HL-60 (cell line): Measurements from ENCODE around the gene SYNPO2.

Experiments used
- DNase-seq, 2 experiments: peaks; one replicate each; pipeline ENCODE4 v3.0.0-alpha.2; 2010 to 2020; ENCODE audit warnings: low read depth in 1 of 2, low spot score in 1 of 2
- H3K27ac ChIP-seq: fragments of 250-450 bp; sonication (Bioruptor Pico); replicated peaks from 2 replicates; pipeline ENCODE4 v1.5.1; 2020; ENCODE audit warnings: mild to moderate bottlenecking, moderate library complexity
- H3K27me3 ChIP-seq: fragments of 250-450 bp; sonication (Bioruptor Pico); 2 replicates; pipeline ENCODE4 v1.5.1; 2021; ENCODE audit warnings: mild to moderate bottlenecking, moderate library complexity; ENCODE audit not compliant: insufficient read depth, poor library complexity, severe bottlenecking
- H3K4me3 ChIP-seq: replicated peaks from 2 replicates; pipeline ENCODE4 v1.5.1; 2011; ENCODE audit warnings: mild to moderate bottlenecking, control low read depth, low read length; ENCODE audit not compliant: insufficient read depth
- CTCF ChIP-seq: IDR thresholded peaks from one replicate; pipeline ENCODE4 v1.5.1; 2011; ENCODE audit warnings: low read length, control low read depth, inconsistent platforms; ENCODE audit not compliant: insufficient read depth
- GABPA ChIP-seq: IDR thresholded peaks from 2 replicates; pipeline ENCODE4 v1.6.1; 2012; ENCODE audit warnings: low read depth
- POLR2AphosphoS5 ChIP-seq: IDR thresholded peaks from 2 replicates; pipeline ENCODE4 v1.6.1; 2012; ENCODE audit warnings: low read depth
- SPI1 ChIP-seq: IDR thresholded peaks from 2 replicates; pipeline ENCODE4 v1.6.1; 2012; ENCODE audit warnings: low read depth, mild to moderate bottlenecking, borderline replicate concordance
- TF ChIP-seq, protein P1 (sequence below): IDR thresholded peaks from 2 replicates; pipeline ENCODE4 v1.6.1; 2012; ENCODE audit warnings: low read depth; ENCODE audit not compliant: insufficient replicate concordance

SYNPO2 gene

GRCh38 chr4:119087121-119087520, 198.5 kb downstream of the SYNPO2 start:
- Histone ChIP-seq H3K27ac (no peak overlapping the region), H3K27me3 (no peaks in the 10 kb centered on the region), H3K4me3 (no peak overlapping the region)
- no peak for DNase-seq
- TF ChIP-seq POLR2AphosphoS5 (no peak), SPI1 (no peak), GABPA (no peak), CTCF (no peak)
- TF ChIP-seq, protein P1, sequence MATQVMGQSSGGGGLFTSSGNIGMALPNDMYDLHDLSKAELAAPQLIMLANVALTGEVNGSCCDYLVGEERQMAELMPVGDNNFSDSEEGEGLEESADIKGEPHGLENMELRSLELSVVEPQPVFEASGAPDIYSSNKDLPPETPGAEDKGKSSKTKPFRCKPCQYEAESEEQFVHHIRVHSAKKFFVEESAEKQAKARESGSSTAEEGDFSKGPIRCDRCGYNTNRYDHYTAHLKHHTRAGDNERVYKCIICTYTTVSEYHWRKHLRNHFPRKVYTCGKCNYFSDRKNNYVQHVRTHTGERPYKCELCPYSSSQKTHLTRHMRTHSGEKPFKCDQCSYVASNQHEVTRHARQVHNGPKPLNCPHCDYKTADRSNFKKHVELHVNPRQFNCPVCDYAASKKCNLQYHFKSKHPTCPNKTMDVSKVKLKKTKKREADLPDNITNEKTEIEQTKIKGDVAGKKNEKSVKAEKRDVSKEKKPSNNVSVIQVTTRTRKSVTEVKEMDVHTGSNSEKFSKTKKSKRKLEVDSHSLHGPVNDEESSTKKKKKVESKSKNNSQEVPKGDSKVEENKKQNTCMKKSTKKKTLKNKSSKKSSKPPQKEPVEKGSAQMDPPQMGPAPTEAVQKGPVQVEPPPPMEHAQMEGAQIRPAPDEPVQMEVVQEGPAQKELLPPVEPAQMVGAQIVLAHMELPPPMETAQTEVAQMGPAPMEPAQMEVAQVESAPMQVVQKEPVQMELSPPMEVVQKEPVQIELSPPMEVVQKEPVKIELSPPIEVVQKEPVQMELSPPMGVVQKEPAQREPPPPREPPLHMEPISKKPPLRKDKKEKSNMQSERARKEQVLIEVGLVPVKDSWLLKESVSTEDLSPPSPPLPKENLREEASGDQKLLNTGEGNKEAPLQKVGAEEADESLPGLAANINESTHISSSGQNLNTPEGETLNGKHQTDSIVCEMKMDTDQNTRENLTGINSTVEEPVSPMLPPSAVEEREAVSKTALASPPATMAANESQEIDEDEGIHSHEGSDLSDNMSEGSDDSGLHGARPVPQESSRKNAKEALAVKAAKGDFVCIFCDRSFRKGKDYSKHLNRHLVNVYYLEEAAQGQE: no peak

- no peak for DNase-seq
- no peaks in the 10 kb centered on the region for H3K27me3 ChIP-seq
- H3K27ac ChIP-seq: no peak overlapping the region
- TF ChIP-seq GABPA (no peak), POLR2AphosphoS5 (no peak), SPI1 (no peak), CTCF (no peak)
- TF ChIP-seq, protein P1: no peak
- H3K4me3 ChIP-seq: no peak overlapping the region
These were observed 199.0 kb downstream of the SYNPO2 start for GRCh38 chr4:119087656-119088055.

GRCh38 chr4:119093042-119093827, 204.6 kb downstream of the SYNPO2 start:
- Histone ChIP-seq H3K27ac (no peak overlapping the region), H3K27me3 (no peaks in the 10 kb centered on the region), H3K4me3 (no peak overlapping the region)
- DNase-seq: no peak
- TF ChIP-seq SPI1 (no peak), GABPA (no peak), POLR2AphosphoS5 (no peak), CTCF (no peak)
- TF ChIP-seq, protein P1: no peak
